Activated T-cell treated with anti-CD3 and anti-CD28 coated beads for 48 hours (primary cell): ENCODE results near the gene ZNF10.
A peak's percentile ranks its signal among the peaks of the same experiment; 100 is the strongest.

Experiments used
- DNase-seq: peaks from one replicate; pipeline ENCODE4 v3.0.0-alpha.2; 2020; ENCODE audit warnings: low read depth

ZNF10 gene

GRCh38 chr12:133130038-133130807 is at the start of gene ZNF10, which contains the start of gene ZNF891:
ZNF10 (plus strand) TSS chr12:133130627; CDS start chr12:133144493, 13,866 bp downstream.
ZNF891 (minus strand) TSS chr12:133130274; CDS start chr12:133121918, 8,356 bp downstream.
- DNase-seq, result peak; percentile 96

GRCh38 chr12:133081159-133081780 is 49.2 kb upstream of the ZNF10 start:
- no peak for DNase-seq

- DNase-seq, result no peak
These were observed 47.1 kb upstream of the ZNF10 start for GRCh38 chr12:133083345-133083744.

GRCh38 chr12:133105620-133106019 is 24.8 kb upstream of the ZNF10 start:
- DNase-seq, result no peak

- no peak for DNase-seq
These were observed 24.2 kb upstream of the ZNF10 start for GRCh38 chr12:133106253-133106652.

- DNase-seq, result no peak
These were observed 23.3 kb upstream of the ZNF10 start for GRCh38 chr12:133107121-133107520.

GRCh38 chr12:133108150-133108549 is 22.3 kb upstream of the ZNF10 start:
- no peak for DNase-seq

GRCh38 chr12:133120385-133121191 is 9.8 kb upstream of the ZNF10 start:
- DNase-seq, result no peak

- DNase-seq, result no peak
These were observed 5.8 kb upstream of the ZNF10 start for GRCh38 chr12:133124674-133125073.

GRCh38 chr12:133129368-133130037 is 924 bp upstream of the ZNF10 start:
- DNase-seq, result no peak

GRCh38 chr12:133130808-133131128 is 341 bp downstream of the ZNF10 start:
- peak; percentile 24 for DNase-seq

GRCh38 chr12:133135747-133136146 is 5.3 kb downstream of the ZNF10 start:
- no peak for DNase-seq

- no peak for DNase-seq
These were observed 15.6 kb downstream of the ZNF10 start for GRCh38 chr12:133145981-133146380.

- DNase-seq, result no peak
These were observed 25.8 kb downstream of the ZNF10 start for GRCh38 chr12:133156125-133156690.

GRCh38 chr12:133165776-133166175 is 35.3 kb downstream of the ZNF10 start:
- DNase-seq, result no peak

GRCh38 chr12:133172491-133172890 is 42.1 kb downstream of the ZNF10 start:
- DNase-seq, result no peak

GRCh38 chr12:133174901-133175300 is 44.5 kb downstream of the ZNF10 start:
- no peak for DNase-seq

- no peak for DNase-seq
These were observed 50.2 kb downstream of the ZNF10 start for GRCh38 chr12:133180669-133181068.

GRCh38 chr12:133181238-133181959 is 51.0 kb downstream of the ZNF10 start, which contains the start of gene ZNF268:
ZNF268 (plus strand) TSS chr12:133181495; CDS start chr12:133181998, 503 bp downstream.
- DNase-seq, result peak; percentile 88

- DNase-seq, result no peak
These were observed 59.7 kb downstream of the ZNF10 start for GRCh38 chr12:133190176-133190575.

- DNase-seq, result no peak
These were observed 62.4 kb downstream of the ZNF10 start for GRCh38 chr12:133192847-133193246.
